ENCODE data around the gene CDK5RAP3. TPM values are rescaled to one million over a fixed set of nuclear protein-coding genes. Genes with fewer than 3 reads are reported as not detected.

The CDK5RAP3 gene
- total and polyA plus RNA-seq, 2 of the 13 experiments (the other 11 are each of a cell fraction or from before 2014, with no cell fraction given): 128 to 154 TPM

DNA sequence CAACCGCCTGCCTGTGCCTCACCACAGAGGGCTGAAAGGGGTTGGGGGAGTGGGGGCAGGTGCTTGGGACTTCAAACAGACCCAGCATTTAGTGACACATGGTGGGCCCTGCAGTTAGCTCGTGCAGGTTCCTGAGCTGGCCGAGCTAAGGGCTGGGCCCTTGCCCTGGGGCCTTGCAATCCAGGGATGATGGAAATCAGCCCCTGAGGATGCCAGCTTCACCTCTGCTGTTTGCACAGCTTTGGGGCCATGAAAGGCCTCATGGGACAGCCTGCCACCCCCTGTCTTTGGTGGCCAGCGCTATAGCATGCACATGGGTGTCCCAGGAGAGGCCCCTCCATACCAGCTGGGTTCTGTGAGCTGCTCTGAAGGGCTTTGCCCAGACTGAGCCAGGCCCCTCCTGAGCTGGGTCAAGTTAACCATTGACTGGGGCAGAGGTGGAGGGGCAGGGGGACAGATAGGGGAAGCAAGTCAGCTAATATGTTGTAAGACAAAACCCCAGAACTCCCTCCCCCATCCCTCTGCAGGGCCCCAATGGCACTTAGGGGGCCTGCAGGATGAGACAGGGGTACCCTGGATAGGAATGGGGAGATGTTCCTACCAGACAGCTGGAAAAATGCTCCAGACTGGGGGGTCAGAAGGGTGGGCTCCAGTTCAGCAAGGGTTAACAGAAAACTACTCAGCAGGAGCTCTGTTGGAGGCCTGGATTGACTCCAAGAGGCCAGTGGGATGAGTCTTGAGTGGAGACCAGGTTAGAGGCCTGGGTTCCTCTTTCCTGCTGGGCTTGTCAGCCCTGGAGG is 13.9 kb upstream of the CDK5RAP3 start (continued):
- TF ChIP-seq SP2 (CRISPR knock-in tag; IDR thresholded peaks at IDR 0.05) (no peak), GTF2F1 (IDR thresholded peaks at IDR 0.05; ENCODE audit: low read length) (no peak), ATF3 (CRISPR knock-in tag; IDR thresholded peaks at IDR 0.05) (no peak), ZNF709 (CRISPR knock-in tag; IDR thresholded peaks at IDR 0.05) (no peak), SRSF9 (IDR thresholded peaks at IDR 0.05; ENCODE audit: borderline replicate concordance, insufficient read depth, low read depth, low read length, poor library complexity, severe bottlenecking) (no peak), BCL6 (CRISPR knock-in tag; IDR thresholded peaks at IDR 0.05) (no peak; the same call in 1 of the 2 replicates), ZBTB10 (CRISPR knock-in tag; IDR thresholded peaks at IDR 0.05; ENCODE audit: borderline replicate concordance) (peak; percentile 74), ZNF563 (CRISPR knock-in tag; IDR thresholded peaks at IDR 0.05) (no peak), ARNT2 (CRISPR knock-in tag; IDR thresholded peaks at IDR 0.05; ENCODE audit: low read depth) (no peak), HBP1 (CRISPR knock-in tag; IDR thresholded peaks at IDR 0.05; ENCODE audit: low read depth) (0 out of 2 replicates have a peak, but pooled peaks have one; percentile 22), SP1 (IDR thresholded peaks at IDR 0.05) (no peak), SP1 (CRISPR knock-in tag; IDR thresholded peaks at IDR 0.05) (no peak), FOXK1 (CRISPR knock-in tag; IDR thresholded peaks at IDR 0.05; ENCODE audit: borderline replicate concordance, low read depth) (no peak), ZBTB3 (CRISPR knock-in tag; IDR thresholded peaks at IDR 0.05; ENCODE audit: borderline replicate concordance, low read depth) (no peak), NBN (conservative IDR thresholded peaks at IDR 0.05) (no peak), ATAD3A (CRISPR knock-in tag; IDR thresholded peaks at IDR 0.05) (no peak), HNRNPUL1 (IDR thresholded peaks at IDR 0.05; ENCODE audit: low read depth, low read length) (no peak), ZNF143 (CRISPR knock-in tag; IDR thresholded peaks at IDR 0.05) (no peak; the same call in 1 of the 2 replicates)
- TF ChIP-seq, protein P1, sequence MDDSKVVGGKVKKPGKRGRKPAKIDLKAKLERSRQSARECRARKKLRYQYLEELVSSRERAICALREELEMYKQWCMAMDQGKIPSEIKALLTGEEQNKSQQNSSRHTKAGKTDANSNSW (CRISPR knock-in tag; IDR thresholded peaks at IDR 0.05; ENCODE audit: borderline replicate concordance): no peak
- TF ChIP-seq, protein P2, sequence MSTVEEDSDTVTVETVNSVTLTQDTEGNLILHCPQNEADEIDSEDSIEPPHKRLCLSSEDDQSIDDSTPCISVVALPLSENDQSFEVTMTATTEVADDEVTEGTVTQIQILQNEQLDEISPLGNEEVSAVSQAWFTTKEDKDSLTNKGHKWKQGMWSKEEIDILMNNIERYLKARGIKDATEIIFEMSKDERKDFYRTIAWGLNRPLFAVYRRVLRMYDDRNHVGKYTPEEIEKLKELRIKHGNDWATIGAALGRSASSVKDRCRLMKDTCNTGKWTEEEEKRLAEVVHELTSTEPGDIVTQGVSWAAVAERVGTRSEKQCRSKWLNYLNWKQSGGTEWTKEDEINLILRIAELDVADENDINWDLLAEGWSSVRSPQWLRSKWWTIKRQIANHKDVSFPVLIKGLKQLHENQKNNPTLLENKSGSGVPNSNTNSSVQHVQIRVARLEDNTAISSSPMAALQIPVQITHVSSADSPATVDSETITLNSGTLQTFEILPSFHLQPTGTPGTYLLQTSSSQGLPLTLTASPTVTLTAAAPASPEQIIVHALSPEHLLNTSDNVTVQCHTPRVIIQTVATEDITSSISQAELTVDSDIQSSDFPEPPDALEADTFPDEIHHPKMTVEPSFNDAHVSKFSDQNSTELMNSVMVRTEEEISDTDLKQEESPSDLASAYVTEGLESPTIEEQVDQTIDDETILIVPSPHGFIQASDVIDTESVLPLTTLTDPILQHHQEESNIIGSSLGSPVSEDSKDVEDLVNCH (CRISPR knock-in tag; IDR thresholded peaks at IDR 0.05): no peak
- TF ChIP-seq, protein P3, sequence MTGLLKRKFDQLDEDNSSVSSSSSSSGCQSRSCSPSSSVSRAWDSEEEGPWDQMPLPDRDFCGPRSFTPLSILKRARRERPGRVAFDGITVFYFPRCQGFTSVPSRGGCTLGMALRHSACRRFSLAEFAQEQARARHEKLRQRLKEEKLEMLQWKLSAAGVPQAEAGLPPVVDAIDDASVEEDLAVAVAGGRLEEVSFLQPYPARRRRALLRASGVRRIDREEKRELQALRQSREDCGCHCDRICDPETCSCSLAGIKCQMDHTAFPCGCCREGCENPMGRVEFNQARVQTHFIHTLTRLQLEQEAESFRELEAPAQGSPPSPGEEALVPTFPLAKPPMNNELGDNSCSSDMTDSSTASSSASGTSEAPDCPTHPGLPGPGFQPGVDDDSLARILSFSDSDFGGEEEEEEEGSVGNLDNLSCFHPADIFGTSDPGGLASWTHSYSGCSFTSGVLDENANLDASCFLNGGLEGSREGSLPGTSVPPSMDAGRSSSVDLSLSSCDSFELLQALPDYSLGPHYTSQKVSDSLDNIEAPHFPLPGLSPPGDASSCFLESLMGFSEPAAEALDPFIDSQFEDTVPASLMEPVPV (CRISPR knock-in tag; IDR thresholded peaks at IDR 0.05): peak; percentile 4; the same call in 1 of the 2 replicates
